GM12878 (cell line): Measurements from ENCODE around the gene SNX17. TPM values are rescaled to one million over a fixed set of nuclear protein-coding genes. Genes with fewer than 3 reads are reported as not detected.

Experiments used
- ATAC-seq: fragments of 200-7000 bp; cut with Tn5 transposase; 3 replicates; pipeline ENCODE4 v1.9.1; 2020; ENCODE audit warnings: mild to moderate bottlenecking, moderate library complexity
- BruUV-seq: library from RNA; stranded (reverse); fragments of 400-500 nt; replicated peaks from 2 replicates; lab custom pipeline; 2021; lab: Mats Ljungman, UMichigan
- CTCF ChIA-PET: fragments of 300-600 bp; sonication (Branson Sonifier 250); formaldehyde crosslinking; extraction: SDS; loops from one replicate; lab custom pipeline; 2021; ENCODE audit warnings: inconsistent platforms; lab: Yijun Ruan, JAX
- POLR2A ChIA-PET: fragments of 350-600 bp; formaldehyde crosslinking; extraction: SDS; loops from one replicate; lab custom pipeline; 2021; ENCODE audit warnings: inconsistent platforms; lab: Charles Lee
- RAD21 ChIA-PET: fragments of 300-600 bp; sonication (Branson Sonifier 250); formaldehyde crosslinking; loops from one replicate; lab custom pipeline; 2023; ENCODE audit warnings: antibody characterized with exemption; ENCODE audit not compliant: unreplicated experiment; lab: Charles Lee
- SMC1A ChIA-PET: fragments of 300-600 bp; sonication (Branson Sonifier 250); formaldehyde crosslinking; loops from one replicate; lab custom pipeline; 2023; ENCODE audit not compliant: unreplicated experiment, uncharacterized antibody; lab: Charles Lee
- DNase-seq: peaks from one replicate; pipeline ENCODE4 v3.0.0-alpha.2; 2011; ENCODE audit warnings: low read depth, low spot score
- FAIRE-seq: peaks from 3 replicates; lab custom pipeline; 2011; peaks lifted over from hg19 to GRCh38; lab: Jason Lieb, UNC
- H2AFZ ChIP-seq: 2 replicates; pipeline ENCODE4 v1.6.0; 2011; ENCODE audit warnings: low read depth, low read length, control low read depth; ENCODE audit not compliant: control insufficient read depth
- H3K27ac ChIP-seq: 2 replicates; pipeline ENCODE4 v1.5.1; 2011; ENCODE audit warnings: control low read depth; ENCODE audit not compliant: control insufficient read depth, insufficient read depth
- H3K27me3 ChIP-seq, 2 experiments: replicated peaks in 1 of 2; 2 replicates each; pipeline versions ENCODE4 v1.6.0 to v1.6.1; 2011; ENCODE audit warnings: low read length in 1 of 2; ENCODE audit not compliant: control insufficient read depth in 2 of 2, insufficient read depth in 2 of 2
- H3K36me3 ChIP-seq, 2 experiments: 2 replicates each; pipeline ENCODE4 v1.5.1; 2011; ENCODE audit warnings: low read length in 1 of 2; ENCODE audit not compliant: control insufficient read depth in 2 of 2, insufficient read depth in 2 of 2
- H3K4me1 ChIP-seq: 2 replicates; pipeline ENCODE4 v1.6.1; 2011; ENCODE audit warnings: mild to moderate bottlenecking, low read length, moderate library complexity, mixed read lengths; ENCODE audit not compliant: control insufficient read depth, insufficient read depth
- H3K4me2 ChIP-seq: 2 replicates; pipeline ENCODE4 v1.6.0; 2011; ENCODE audit warnings: control low read depth; ENCODE audit not compliant: control insufficient read depth, insufficient read depth
- H3K4me3 ChIP-seq: fragments of 200-600 bp; sonication (generic); 2 replicates; pipeline ENCODE4 v1.5.1; 2016
- H3K79me2 ChIP-seq: 2 replicates; pipeline ENCODE4 v1.6.0; 2011; ENCODE audit warnings: low read length; ENCODE audit not compliant: control insufficient read depth, insufficient read depth
- H3K9ac ChIP-seq: 2 replicates; pipeline ENCODE4 v1.8.0; 2011; ENCODE audit warnings: low read length, control low read depth, mixed read lengths; ENCODE audit not compliant: control insufficient read depth, insufficient read depth
- H3K9me3 ChIP-seq: replicated peaks from 3 replicates; pipeline ENCODE4 v1.5.1; 2011; ENCODE audit warnings: mild to moderate bottlenecking, low read length; ENCODE audit not compliant: control insufficient read depth, insufficient read depth
- H4K20me1 ChIP-seq: 2 replicates; pipeline ENCODE4 v1.6.0; 2011; ENCODE audit not compliant: control insufficient read depth, insufficient read depth
- BACH1 ChIP-seq: fragments of 450-650 bp; IDR thresholded peaks from 2 replicates; pipeline ENCODE4 v1.6.1; 2017; ENCODE audit warnings: mild to moderate bottlenecking, borderline replicate concordance
- BHLHE40 ChIP-seq, 2 experiments: fragments of 450-650 bp in 1 of 2; IDR thresholded peaks; 2 replicates each; pipeline ENCODE4 v1.6.1; 2011 to 2017; ENCODE audit warnings: low read depth in 2 of 2, borderline replicate concordance in 1 of 2, improper control_type of control experiment in 1 of 2, low read length in 1 of 2, mild to moderate bottlenecking in 1 of 2
- CBFB ChIP-seq: IDR thresholded peaks from 2 replicates; pipeline ENCODE4 v1.6.1; 2016; ENCODE audit warnings: antibody characterized with exemption, low read depth
- ESRRA ChIP-seq: IDR thresholded peaks from 2 replicates; pipeline ENCODE4 v1.6.1; 2012; ENCODE audit warnings: mild to moderate bottlenecking, low read length, improper control_type of control experiment
- KDM1A ChIP-seq: fragments of 200-600 bp; sonication (generic); IDR thresholded peaks from 2 replicates; pipeline ENCODE4 v1.6.1; 2016; ENCODE audit warnings: borderline replicate concordance
- KLF5 ChIP-seq: fragments of 450-650 bp; IDR thresholded peaks from 2 replicates; pipeline ENCODE4 v1.6.1; 2014; ENCODE audit warnings: mild to moderate bottlenecking; ENCODE audit not compliant: partially characterized antibody
- MEF2B ChIP-seq: fragments of 450-650 bp; IDR thresholded peaks from 2 replicates; pipeline ENCODE4 v1.6.1; 2018; ENCODE audit warnings: mild to moderate bottlenecking, moderate library complexity; ENCODE audit not compliant: partially characterized antibody, poor library complexity, severe bottlenecking
- MXI1 ChIP-seq: fragments of 150-350 bp; IDR thresholded peaks from 2 replicates; pipeline ENCODE4 v1.6.1; 2011; ENCODE audit warnings: low read depth, mild to moderate bottlenecking, inconsistent platforms, low read length, improper control_type of control experiment
- NFYA ChIP-seq: IDR thresholded peaks from 2 replicates; pipeline ENCODE4 v1.6.1; 2011; ENCODE audit warnings: low read depth, mild to moderate bottlenecking, low read length, improper control_type of control experiment, borderline replicate concordance
- NKRF ChIP-seq: fragments of 450-650 bp; conservative IDR thresholded peaks from 2 replicates; pipeline ENCODE4 v1.6.1; 2017; ENCODE audit warnings: mild to moderate bottlenecking, moderate library complexity
- POLR2A ChIP-seq: IDR thresholded peaks from 2 replicates; pipeline ENCODE4 v1.6.1; 2011; ENCODE audit warnings: low read depth, mild to moderate bottlenecking, low read length
- RAD51 ChIP-seq: fragments of 450-650 bp; IDR thresholded peaks from 2 replicates; pipeline ENCODE4 v1.6.1; 2016; ENCODE audit warnings: moderate library complexity, mild to moderate bottlenecking, inconsistent platforms
- TCF3 ChIP-seq: IDR thresholded peaks from 2 replicates; pipeline ENCODE4 v1.6.1; 2012; ENCODE audit warnings: low read depth, mild to moderate bottlenecking, low read length, borderline replicate concordance; ENCODE audit not compliant: insufficient read depth
- WGBS: methylation state at CpG from one replicate; pipeline ENCODE4 v1.1.6; 2016; ENCODE audit warnings: low lambda C conversion rate; ENCODE audit not compliant: insufficient replicate concordance, insufficient coverage; ENCODE audit errors: missing lambda C conversion rate; 5-methylcytosine and 5-hydroxymethylcytosine counted together
- in situ Hi-C: fragments of 300-500 bp; cut with MboI; formaldehyde crosslinking; loops from 9 replicates; pipeline ENCODE4 v1.14.3; 2018; ENCODE audit warnings: mixed read lengths
- intact Hi-C: fragments of 100-400 bp; cut with micrococcal nuclease; formaldehyde crosslinking; loops from one replicate; pipeline ENCODE4 v1.14.2; 2022; ENCODE audit not compliant: unreplicated experiment
- polyA plus RNA-seq, 11 experiments: library from polyadenylated mRNA; depleted of rRNA in 4 of 11; unstranded in 6 of 11; stranded (reverse) in 5 of 11; fragments of >200 nt; fragmentation: Nextera tagmentation in 4 of 11; fragmentation: Illumina TruSeq in 1 of 11; extraction: Ambion mirVana in 4 of 11; extraction: Trizol in 1 of 11; gene quantifications; 1 replicate in 1 of 11; 2 replicates in 10 of 11; pipeline versions ENCODE4 v1.2.1 to v1.2.3, GENCODE V29; 2011 to 2016; ENCODE audit warnings: inconsistent platforms in 2 of 11, missing spikeins in 2 of 11, low read depth in 1 of 11
- total RNA-seq, 4 experiments: library from RNA; depleted of rRNA in 3 of 4; stranded (reverse); fragments of >200 nt in 3 of 4; fragmentation: Illumina TruSeq in 1 of 4; extraction: Trizol in 1 of 4; gene quantifications; 2 replicates each; pipeline versions ENCODE4 v1.2.1 to v1.2.3, GENCODE V29; 2013 to 2021
- TF ChIP-seq, protein P1 (sequence below): fragments of 450-650 bp; IDR thresholded peaks from 2 replicates; pipeline ENCODE4 v1.6.1; 2017; ENCODE audit warnings: mild to moderate bottlenecking, moderate library complexity

The SNX17 gene
- total and polyA plus RNA-seq, 10 of the 15 experiments (the other 5 are each of a cell fraction or from before 2014, with no cell fraction given) = 6.5 to 116 (median 84.4) TPM

GRCh38 chr2:27370816-27371620, 602 bp downstream of the SNX17 start (continued):
- TF ChIP-seq POLR2A (peak; percentile 54; the same call in 1 of the 2 replicates), BHLHE40 (IDR thresholded peaks at IDR 0.05; ENCODE audit: borderline replicate concordance in 1 of 2, low read depth in 2 of 2, low read length in 1 of 2) (peak; percentile 87 to 90), CBFB (peak; percentile 75; the same call in 1 of the 2 replicates), MXI1 (peak; percentile 82), RAD51 (no peak)
- TF ChIP-seq, all 136 proteins: peak for 30

- SMC1A ChIA-PET = interaction anchor here (1.0 to 1.1 kb wide), 2 partner anchors 29 to 56 kb away, joined by 3 read pairs; partner anchors contain the start of gene NRBP1
- no peak for TF ChIP-seq TCF3
- no peak for TF ChIP-seq MEF2B
- TF ChIP-seq BACH1 = no peak
- TF ChIP-seq, protein P1, sequence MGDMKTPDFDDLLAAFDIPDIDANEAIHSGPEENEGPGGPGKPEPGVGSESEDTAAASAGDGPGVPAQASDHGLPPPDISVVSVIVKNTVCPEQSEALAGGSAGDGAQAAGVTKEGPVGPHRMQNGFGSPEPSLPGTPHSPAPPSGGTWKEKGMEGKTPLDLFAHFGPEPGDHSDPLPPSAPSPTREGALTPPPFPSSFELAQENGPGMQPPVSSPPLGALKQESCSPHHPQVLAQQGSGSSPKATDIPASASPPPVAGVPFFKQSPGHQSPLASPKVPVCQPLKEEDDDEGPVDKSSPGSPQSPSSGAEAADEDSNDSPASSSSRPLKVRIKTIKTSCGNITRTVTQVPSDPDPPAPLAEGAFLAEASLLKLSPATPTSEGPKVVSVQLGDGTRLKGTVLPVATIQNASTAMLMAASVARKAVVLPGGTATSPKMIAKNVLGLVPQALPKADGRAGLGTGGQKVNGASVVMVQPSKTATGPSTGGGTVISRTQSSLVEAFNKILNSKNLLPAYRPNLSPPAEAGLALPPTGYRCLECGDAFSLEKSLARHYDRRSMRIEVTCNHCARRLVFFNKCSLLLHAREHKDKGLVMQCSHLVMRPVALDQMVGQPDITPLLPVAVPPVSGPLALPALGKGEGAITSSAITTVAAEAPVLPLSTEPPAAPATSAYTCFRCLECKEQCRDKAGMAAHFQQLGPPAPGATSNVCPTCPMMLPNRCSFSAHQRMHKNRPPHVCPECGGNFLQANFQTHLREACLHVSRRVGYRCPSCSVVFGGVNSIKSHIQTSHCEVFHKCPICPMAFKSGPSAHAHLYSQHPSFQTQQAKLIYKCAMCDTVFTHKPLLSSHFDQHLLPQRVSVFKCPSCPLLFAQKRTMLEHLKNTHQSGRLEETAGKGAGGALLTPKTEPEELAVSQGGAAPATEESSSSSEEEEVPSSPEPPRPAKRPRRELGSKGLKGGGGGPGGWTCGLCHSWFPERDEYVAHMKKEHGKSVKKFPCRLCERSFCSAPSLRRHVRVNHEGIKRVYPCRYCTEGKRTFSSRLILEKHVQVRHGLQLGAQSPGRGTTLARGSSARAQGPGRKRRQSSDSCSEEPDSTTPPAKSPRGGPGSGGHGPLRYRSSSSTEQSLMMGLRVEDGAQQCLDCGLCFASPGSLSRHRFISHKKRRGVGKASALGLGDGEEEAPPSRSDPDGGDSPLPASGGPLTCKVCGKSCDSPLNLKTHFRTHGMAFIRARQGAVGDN = no peak
- TF ChIP-seq KLF5 = no peak
- TF ChIP-seq KDM1A = no peak
- TF ChIP-seq NFYA = no peak
- TF ChIP-seq NKRF = no peak
- no peak for TF ChIP-seq ESRRA
These were observed 2.5 kb downstream of the SNX17 start for GRCh38 chr2:27372937-27373336.

More at GRCh38 chr2:27372937-27373336, 2.5 kb downstream of the SNX17 start:
- FAIRE-seq = no peak
- intact Hi-C loops (loop anchor here (5.0 kb wide), 1 partner anchor 34 kb away; the partner anchor contains the start of gene PPM1G), in situ Hi-C loops (no loop called here)
- no peak overlapping the region for H3K27ac ChIP-seq
- no peak overlapping the region for H3K9ac ChIP-seq
- no TSS peak for BruUV-seq
- no peak overlapping the region for H3K4me3 ChIP-seq
- ATAC-seq = no peak
- no peaks in the 10 kb centered on the region for H3K9me3 ChIP-seq
- no peak for DNase-seq
- H4K20me1 ChIP-seq = no peaks in the 10 kb centered on the region
- POLR2A ChIA-PET = no interaction called here
- no peaks in the 10 kb centered on the region for H3K27me3 ChIP-seq
- peaks cover 4% of the 10 kb centered on the region; the same call in 1 of the 2 replicates for H3K4me1 ChIP-seq
- H3K36me3 ChIP-seq = peaks cover 28% of the 10 kb centered on the region in 2 experiments
- H3K79me2 ChIP-seq = peaks cover 40% of the 10 kb centered on the region
- H3K4me2 ChIP-seq = no peak overlapping the region
- H2AFZ ChIP-seq = no peak overlapping the region
- RAD21 ChIA-PET = interaction anchor here (1.5 kb wide), 1 partner anchor 7 kb away, joined by 5 read pairs; the partner anchor contains the start of gene ZNF513
- CTCF ChIA-PET = interaction anchor here (1.1 to 2.1 kb wide), 4 partner anchors 22 to 310 kb away, joined by 3 to 10 read pairs (median 4); partner anchors contain the start of gene PPM1G
- 83% methylated on average over 6 of the region's 6 CpGs for WGBS
